ENCODE data around the gene IL13.

- TF ChIP-seq CTCF (conservative IDR thresholded peaks at IDR 0.05; ENCODE audit: low read depth, low read length): no peak
- no peak for TF ChIP-seq EZH2 (IDR thresholded peaks at IDR 0.05; ENCODE audit: borderline replicate concordance, low read depth, low read length, poor library complexity, severe bottlenecking)
Observed at GRCh38 chr5:132656774-132657355, 1.1 kb upstream of the IL13 start.
